Thoracic aorta (tissue), 2 donors: ENCODE results near the gene LRP1B. TPM values are rescaled to one million over a fixed set of nuclear protein-coding genes. Genes with fewer than 3 reads are reported as not detected.

Experiments used
- ATAC-seq: fragments of 150-250 bp; one replicate; pipeline ENCODE4 v1.8.0; 2017; ENCODE audit warnings: low read depth; ENCODE audit not compliant: insufficient number of reproducible peaks, low FRiP score
- DNase-seq: peaks from one replicate; pipeline ENCODE4 v3.0.0-alpha.2; 2020; ENCODE audit warnings: low spot score
- H3K27ac ChIP-seq, 2 donors: fragments of 200-600 bp; sonication (generic); 1 replicate in 1 of 2; 2 replicates in 1 of 2; pipeline ENCODE4 v1.5.1; 2016; ENCODE audit warnings: mild to moderate bottlenecking in 2 of 2, moderate library complexity in 2 of 2
- H3K27me3 ChIP-seq: fragments of 200-600 bp; sonication (generic); replicated peaks from 2 replicates; pipeline ENCODE4 v1.6.0; 2016; ENCODE audit warnings: mild to moderate bottlenecking; ENCODE audit not compliant: insufficient read depth
- H3K36me3 ChIP-seq: fragments of 200-600 bp; sonication (generic); one replicate; pipeline ENCODE4 v1.5.1; 2016
- H3K4me1 ChIP-seq, 2 donors: fragments of 200-600 bp; sonication (generic); 1 replicate in 1 of 2; 2 replicates in 1 of 2; pipeline versions ENCODE4 v1.5.1 to v1.6.0; 2016; ENCODE audit warnings: low read depth in 2 of 2, mild to moderate bottlenecking in 1 of 2; ENCODE audit not compliant: control insufficient read depth in 1 of 2
- H3K4me3 ChIP-seq: fragments of 200-600 bp; sonication (generic); 2 replicates; pipeline ENCODE4 v1.5.1; 2016; ENCODE audit warnings: mild to moderate bottlenecking
- H3K9me3 ChIP-seq: fragments of 200-600 bp; sonication (generic); 2 replicates; pipeline ENCODE4 v1.5.1; 2016
- CTCF ChIP-seq: fragments of 200-600 bp; sonication (generic); IDR thresholded peaks from one replicate; pipeline ENCODE4 v1.5.1; 2019; ENCODE audit warnings: antibody characterized with exemption
- total RNA-seq, 2 donors: library from RNA; depleted of rRNA; stranded (reverse); fragments of >200 nt; gene quantifications; one replicate each; pipeline versions ENCODE4 v1.1.0 to v1.2.3, GENCODE V29; 2016

The LRP1B gene
- total RNA-seq, 2 donors from 2014 or later: 0.27 to 0.28 TPM

GRCh38 chr2:141630407-141630930 lies 500.3 kb downstream of the LRP1B start:
- ATAC-seq (no peak), DNase-seq (no peak)
- Histone ChIP-seq H3K27me3 (no peaks in the 10 kb centered on the region), H3K4me3 (no peak overlapping the region), H3K36me3 (no peaks in the 10 kb centered on the region), H3K27ac (no peak overlapping the region), H3K9me3 (no peaks in the 10 kb centered on the region), H3K4me1 (no peaks in the 10 kb centered on the region)
- TF ChIP-seq CTCF: no peak

- Histone ChIP-seq H3K36me3 (no peaks in the 10 kb centered on the region), H3K27me3 (no peaks in the 10 kb centered on the region), H3K27ac (no peak overlapping the region), H3K4me1 (no peaks in the 10 kb centered on the region), H3K9me3 (no peaks in the 10 kb centered on the region), H3K4me3 (no peak overlapping the region)
- ATAC-seq: no peak
- DNase-seq: no peak
- no peak for TF ChIP-seq CTCF
Observed at GRCh38 chr2:141620372-141620771, 510.4 kb downstream of the LRP1B start.

DNA sequence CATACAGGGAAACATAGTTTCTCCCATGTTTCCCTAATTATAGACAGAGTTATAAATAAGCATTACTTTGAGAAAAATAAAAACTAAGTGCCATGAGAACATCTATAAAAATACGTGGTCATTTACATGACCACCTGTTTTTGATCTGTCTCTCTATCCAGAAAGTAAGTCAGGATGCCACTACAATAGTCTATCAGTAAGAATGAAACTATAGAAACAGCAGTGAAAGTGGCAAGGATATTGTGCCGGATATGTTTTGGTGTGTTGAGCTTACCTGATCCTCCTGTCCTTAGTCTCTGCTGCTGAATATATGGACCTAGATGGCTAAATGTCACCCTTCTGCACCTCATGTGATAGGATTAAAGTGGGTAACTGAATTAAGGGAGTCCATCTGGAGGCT lies 512.4 kb downstream of the LRP1B start:
- H3K27me3 ChIP-seq: no peaks in the 10 kb centered on the region
- ATAC-seq (no peak), DNase-seq (no peak)
- H3K4me3 ChIP-seq: no peak overlapping the region
- H3K36me3 ChIP-seq: no peaks in the 10 kb centered on the region
- H3K27ac ChIP-seq: no peak overlapping the region
- TF ChIP-seq CTCF: no peak
- no peaks in the 10 kb centered on the region for H3K9me3 ChIP-seq
- no peaks in the 10 kb centered on the region for H3K4me1 ChIP-seq

DNA sequence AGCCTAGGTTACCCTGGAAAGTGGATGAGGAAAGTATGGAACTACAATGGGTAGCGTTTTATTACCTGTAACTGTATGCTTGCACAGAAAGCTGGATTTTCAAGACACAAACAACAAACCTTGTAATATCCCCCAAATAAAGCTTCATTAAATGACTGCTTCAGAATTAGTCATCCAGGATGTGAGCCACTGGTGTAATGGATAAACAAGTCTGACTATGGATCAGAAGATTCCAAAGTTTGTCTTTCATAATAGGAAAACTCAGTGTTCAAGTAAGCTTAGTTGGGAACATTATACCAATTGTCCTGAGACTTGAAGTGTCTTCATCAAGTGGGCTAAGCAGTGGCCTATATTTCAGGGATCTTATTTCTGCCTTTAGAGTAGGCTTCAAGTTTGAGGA lies 518.8 kb downstream of the LRP1B start:
- ATAC-seq (no peak), DNase-seq (no peak)
- Histone ChIP-seq H3K36me3 (no peaks in the 10 kb centered on the region), H3K9me3 (no peaks in the 10 kb centered on the region), H3K27me3 (no peaks in the 10 kb centered on the region), H3K4me1 (no peaks in the 10 kb centered on the region), H3K4me3 (no peak overlapping the region), H3K27ac (no peak overlapping the region)
- no peak for TF ChIP-seq CTCF

DNA sequence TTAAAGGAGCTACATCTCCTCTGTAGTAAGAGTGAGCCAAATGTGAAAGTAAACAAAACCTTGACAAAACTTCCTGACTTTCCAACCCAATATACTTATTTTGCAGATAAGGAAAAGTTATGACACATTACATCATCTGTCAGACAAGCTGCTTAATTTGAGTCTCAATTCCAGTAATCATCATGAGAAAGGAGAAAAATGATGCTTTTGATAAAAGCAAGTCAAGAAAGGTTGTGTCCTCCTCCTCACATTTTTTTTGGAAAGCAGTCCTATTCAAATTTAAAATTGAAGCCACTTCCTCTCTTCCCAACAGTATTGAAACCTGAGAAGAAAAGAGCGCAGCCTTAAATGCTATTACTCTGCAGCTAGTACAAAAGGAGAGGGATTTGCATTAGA lies 519.6 kb downstream of the LRP1B start:
- no peak for ATAC-seq
- H3K9me3 ChIP-seq: no peaks in the 10 kb centered on the region
- no peaks in the 10 kb centered on the region for H3K4me1 ChIP-seq
- no peak for DNase-seq
- no peak overlapping the region for H3K27ac ChIP-seq
- H3K27me3 ChIP-seq: no peaks in the 10 kb centered on the region
- H3K4me3 ChIP-seq: no peak overlapping the region
- no peaks in the 10 kb centered on the region for H3K36me3 ChIP-seq
- TF ChIP-seq CTCF: no peak
